GM12874 (cell line): Measurements from ENCODE around the gene SCN11A.

Experiments used
- TF ChIP-seq, protein P1 (sequence below): IDR thresholded peaks from 2 replicates; pipeline ENCODE4 v1.5.1; 2011; ENCODE audit warnings: low read depth, mild to moderate bottlenecking, control low read depth, low read length, moderate library complexity; ENCODE audit not compliant: insufficient read depth

Gene SCN11A

DNA sequence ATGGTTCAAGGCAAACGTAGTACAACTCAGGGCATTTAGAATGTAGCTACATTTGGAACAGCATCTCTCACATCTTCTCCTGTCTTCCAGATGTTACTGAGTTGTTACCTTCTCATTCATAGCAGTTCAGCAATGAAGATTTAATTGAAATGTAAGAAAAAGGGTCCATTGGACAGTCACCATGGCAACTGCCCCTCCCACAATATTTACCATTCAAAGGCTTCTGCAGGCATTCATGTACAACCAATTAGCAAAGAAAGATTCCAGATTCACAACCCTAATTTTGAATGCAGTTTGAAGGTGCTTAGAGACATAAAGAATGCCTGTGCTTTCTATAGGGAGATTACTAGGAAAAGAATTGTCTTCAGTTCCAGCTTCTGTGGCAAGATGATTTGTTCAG is 22.2 kb downstream of the SCN11A start:
- TF ChIP-seq, protein P1, sequence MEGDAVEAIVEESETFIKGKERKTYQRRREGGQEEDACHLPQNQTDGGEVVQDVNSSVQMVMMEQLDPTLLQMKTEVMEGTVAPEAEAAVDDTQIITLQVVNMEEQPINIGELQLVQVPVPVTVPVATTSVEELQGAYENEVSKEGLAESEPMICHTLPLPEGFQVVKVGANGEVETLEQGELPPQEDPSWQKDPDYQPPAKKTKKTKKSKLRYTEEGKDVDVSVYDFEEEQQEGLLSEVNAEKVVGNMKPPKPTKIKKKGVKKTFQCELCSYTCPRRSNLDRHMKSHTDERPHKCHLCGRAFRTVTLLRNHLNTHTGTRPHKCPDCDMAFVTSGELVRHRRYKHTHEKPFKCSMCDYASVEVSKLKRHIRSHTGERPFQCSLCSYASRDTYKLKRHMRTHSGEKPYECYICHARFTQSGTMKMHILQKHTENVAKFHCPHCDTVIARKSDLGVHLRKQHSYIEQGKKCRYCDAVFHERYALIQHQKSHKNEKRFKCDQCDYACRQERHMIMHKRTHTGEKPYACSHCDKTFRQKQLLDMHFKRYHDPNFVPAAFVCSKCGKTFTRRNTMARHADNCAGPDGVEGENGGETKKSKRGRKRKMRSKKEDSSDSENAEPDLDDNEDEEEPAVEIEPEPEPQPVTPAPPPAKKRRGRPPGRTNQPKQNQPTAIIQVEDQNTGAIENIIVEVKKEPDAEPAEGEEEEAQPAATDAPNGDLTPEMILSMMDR = no peak

DNA sequence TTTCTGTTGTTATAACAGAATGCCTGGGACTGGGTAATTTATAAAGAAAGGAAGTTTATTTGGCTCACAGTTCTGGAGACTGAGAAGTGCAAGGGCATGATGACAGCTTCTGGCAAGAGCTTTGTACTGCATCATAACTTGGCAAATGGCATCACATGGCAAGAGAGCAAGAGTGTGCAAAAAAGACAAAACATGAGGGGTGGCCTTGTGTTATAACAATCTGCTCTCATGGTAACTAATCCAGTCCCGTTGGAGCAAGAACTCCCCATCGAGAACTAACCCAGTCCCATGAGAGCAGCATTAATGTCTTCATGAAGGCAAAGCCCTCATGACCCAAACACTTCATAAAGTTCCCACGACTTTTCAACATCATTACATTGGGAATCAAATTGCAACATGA is 23.2 kb downstream of the SCN11A start:
- TF ChIP-seq, protein P1 = no peak

DNA sequence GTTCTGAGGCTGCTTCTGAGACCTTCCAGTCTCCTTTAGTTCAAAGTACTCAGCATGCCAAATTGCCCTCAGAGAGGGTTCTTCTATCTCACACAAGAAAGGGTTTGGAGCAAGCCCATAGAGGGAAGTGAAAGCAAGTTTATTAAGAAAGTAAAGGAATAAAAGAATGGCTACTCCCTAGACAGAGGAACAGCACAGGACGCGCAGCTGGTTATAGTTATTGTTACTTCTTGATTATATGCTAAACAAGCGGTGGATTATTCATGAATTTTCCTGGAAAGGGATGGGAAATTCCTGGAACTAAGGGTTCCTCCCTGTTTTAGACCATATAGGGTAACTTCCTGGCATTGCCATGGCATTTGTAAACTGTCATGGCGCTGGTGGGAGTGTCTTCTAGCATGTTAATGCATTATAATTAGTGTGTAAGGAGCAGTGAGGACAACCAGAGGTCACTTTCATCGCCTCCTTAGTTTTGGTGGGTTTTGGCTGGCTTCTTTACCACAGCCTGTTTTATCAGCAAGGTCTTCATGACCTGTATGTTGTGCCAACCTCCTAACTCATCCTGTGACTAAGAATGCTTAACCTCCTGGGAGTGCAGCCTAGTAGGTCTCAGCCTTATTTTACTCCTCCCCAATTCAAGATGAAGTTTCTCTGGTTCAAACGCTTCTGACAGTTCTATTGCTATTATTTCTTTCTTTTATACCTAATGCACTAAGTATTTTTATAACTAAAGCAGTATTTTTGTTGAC is 26.3 kb downstream of the SCN11A start:
- TF ChIP-seq, protein P1 = no peak

DNA sequence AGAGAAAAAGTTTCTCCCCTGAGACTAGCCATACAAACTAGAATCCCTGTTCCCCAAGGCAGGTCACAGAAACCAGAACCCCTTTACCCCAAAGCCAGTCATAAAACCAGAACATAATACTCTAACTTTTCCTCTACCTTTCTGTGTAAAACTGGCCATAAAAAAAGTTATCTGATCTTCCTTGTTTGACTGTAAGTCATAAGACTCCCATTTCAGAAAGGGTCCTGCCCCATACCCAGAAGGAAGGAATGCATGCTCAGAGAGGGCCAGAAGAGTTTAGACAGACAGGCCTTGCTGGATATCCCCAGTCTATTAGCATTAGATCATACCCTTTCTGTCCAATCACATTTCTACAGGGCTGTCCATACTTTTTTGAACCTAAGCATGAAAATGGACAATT is 27.2 kb downstream of the SCN11A start:
- TF ChIP-seq, protein P1 = no peak

DNA sequence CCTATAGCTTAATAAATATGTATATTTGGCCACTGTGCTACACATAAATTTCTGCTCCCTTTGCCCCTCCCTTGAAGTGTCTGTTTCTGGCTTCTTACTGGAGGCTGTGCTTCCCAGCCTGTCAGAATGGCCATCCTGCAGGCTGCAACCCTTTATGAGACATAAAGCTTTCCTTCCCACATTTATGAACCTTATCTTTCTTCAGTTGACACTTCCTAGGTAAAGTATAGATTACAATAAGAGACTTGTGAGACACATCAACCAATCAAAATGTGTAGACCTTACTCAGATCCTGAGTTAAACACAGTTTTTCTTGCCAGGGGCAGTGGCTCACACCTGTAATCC is 29.5 kb downstream of the SCN11A start:
- TF ChIP-seq, protein P1 = no peak

DNA sequence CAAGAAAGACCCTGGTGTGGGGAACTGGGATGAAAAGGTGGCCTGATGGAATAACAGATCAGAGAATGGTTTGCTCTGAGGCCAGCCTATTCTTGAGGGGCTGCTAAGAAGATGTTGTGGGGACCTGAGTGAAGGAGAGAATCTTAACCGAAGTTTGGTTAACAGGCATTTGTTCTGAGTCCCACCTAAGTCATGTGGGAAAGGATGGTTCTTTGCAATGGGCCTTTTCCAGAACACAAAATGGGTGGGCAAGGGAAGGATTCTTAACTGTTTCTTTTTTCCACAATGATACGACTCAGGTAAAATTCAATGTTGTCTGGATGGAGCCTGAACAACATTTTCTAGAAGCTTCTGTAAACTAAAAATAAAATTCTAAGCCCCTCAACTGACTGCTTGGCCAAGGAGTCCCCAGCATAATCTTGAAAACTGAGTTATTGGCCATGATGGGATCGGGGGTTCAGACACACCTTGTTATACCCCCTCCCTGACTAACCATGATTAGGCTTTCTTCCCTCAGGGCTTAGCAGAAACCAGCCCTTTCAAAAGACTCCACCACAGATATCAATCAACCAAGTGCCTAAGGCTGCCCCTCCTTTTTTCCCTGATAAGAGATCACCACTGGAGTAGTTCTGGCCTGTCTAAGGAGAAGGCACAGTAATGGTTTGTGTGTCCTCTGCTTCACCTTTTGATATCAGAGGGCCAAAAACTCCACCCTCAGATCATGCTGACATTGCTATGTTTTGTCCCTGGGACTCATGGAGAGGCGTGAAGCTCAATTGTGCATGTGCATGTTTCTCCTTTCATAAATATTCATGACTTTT is 30.1 kb downstream of the SCN11A start:
- TF ChIP-seq, protein P1 = no peak

DNA sequence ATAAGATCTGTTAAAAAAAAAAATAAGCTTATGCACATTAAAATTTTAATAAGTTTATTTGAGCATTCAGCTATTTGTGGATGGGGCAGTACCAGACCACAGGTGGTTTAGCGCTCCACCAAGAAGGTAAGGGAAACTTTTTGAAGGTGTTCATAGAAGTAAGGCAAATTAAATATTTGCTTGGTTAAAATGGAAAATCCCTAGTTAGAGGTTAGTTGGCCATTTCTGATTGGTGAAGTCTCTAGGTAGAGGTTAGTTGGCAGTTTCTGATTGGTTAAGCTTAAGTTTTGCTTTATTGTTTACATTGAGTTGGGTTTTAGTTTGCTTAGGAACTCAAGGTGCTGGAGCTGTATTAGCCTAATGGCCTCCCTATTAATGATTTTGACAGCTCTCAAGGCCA is 30.7 kb downstream of the SCN11A start:
- TF ChIP-seq, protein P1 = no peak
